ENCODE data around the gene MACF1. TPM values are rescaled to one million over a fixed set of nuclear protein-coding genes. Genes with fewer than 3 reads are reported as not detected.
"Not testable (repeated sequence)": the region's sequence is repeated elsewhere in the genome, so short reads cannot be mapped to it uniquely, and the experiment has no call there.

MACF1 gene
- total RNA-seq, 1 donor = 218 TPM

GRCh38 chr1:39494671-39495410 lies 290.3 kb downstream of the MACF1 start:
- Histone ChIP-seq H3K4me3 (ENCODE audit: low read length) (no peak overlapping the region), H3K9me3 (ENCODE audit: low read depth, low read length) (no peaks in the 10 kb centered on the region), H3K4me1 (ENCODE audit: insufficient read depth, low read length) (peaks cover 8% of the 10 kb centered on the region), H3K27me3 (ENCODE audit: insufficient read depth, low read length) (peaks cover 19% of the 10 kb centered on the region)

GRCh38 chr1:39496520-39496919 lies 292.0 kb downstream of the MACF1 start:
- H3K4me1 ChIP-seq (ENCODE audit: insufficient read depth, low read length); H3K9me3 ChIP-seq (ENCODE audit: low read depth, low read length); H3K4me3 ChIP-seq (ENCODE audit: low read length): not testable (repeated sequence)
- peaks cover 13% of the 10 kb centered on the region for H3K27me3 ChIP-seq (ENCODE audit: insufficient read depth, low read length)

- Histone ChIP-seq H3K27me3 (ENCODE audit: insufficient read depth, low read length) (peaks cover 12% of the 10 kb centered on the region), H3K4me3 (ENCODE audit: low read length) (no peak overlapping the region), H3K9me3 (ENCODE audit: low read depth, low read length) (no peaks in the 10 kb centered on the region), H3K4me1 (ENCODE audit: insufficient read depth, low read length) (no peaks in the 10 kb centered on the region)
Measured at GRCh38 chr1:39497585-39497984, 293.1 kb downstream of the MACF1 start.

GRCh38 chr1:39498096-39498710 lies 293.7 kb downstream of the MACF1 start:
- H3K4me3 ChIP-seq (ENCODE audit: low read length); H3K27me3 ChIP-seq (ENCODE audit: insufficient read depth, low read length); H3K9me3 ChIP-seq (ENCODE audit: low read depth, low read length); H3K4me1 ChIP-seq (ENCODE audit: insufficient read depth, low read length): not testable (repeated sequence)

GRCh38 chr1:39498821-39499220 lies 294.3 kb downstream of the MACF1 start:
- not testable (repeated sequence) for H3K4me3 ChIP-seq (ENCODE audit: low read length); H3K27me3 ChIP-seq (ENCODE audit: insufficient read depth, low read length); H3K4me1 ChIP-seq (ENCODE audit: insufficient read depth, low read length); H3K9me3 ChIP-seq (ENCODE audit: low read depth, low read length)

- no peak overlapping the region for H3K4me3 ChIP-seq (ENCODE audit: low read length)
- H3K9me3 ChIP-seq (ENCODE audit: low read depth, low read length) = no peaks in the 10 kb centered on the region
- H3K27me3 ChIP-seq (ENCODE audit: insufficient read depth, low read length) = no peaks in the 10 kb centered on the region
- no peaks in the 10 kb centered on the region for H3K4me1 ChIP-seq (ENCODE audit: insufficient read depth, low read length)
Measured at GRCh38 chr1:39499668-39500067, 295.2 kb downstream of the MACF1 start.

- Histone ChIP-seq H3K9me3 (ENCODE audit: low read depth, low read length) (no peaks in the 10 kb centered on the region), H3K27me3 (ENCODE audit: insufficient read depth, low read length) (no peaks in the 10 kb centered on the region), H3K4me1 (ENCODE audit: insufficient read depth, low read length) (no peaks in the 10 kb centered on the region), H3K4me3 (ENCODE audit: low read length) (no peak overlapping the region)
Measured at GRCh38 chr1:39500862-39501389, 296.4 kb downstream of the MACF1 start.

- Histone ChIP-seq H3K4me3 (ENCODE audit: low read length) (no peak overlapping the region), H3K9me3 (ENCODE audit: low read depth, low read length) (no peaks in the 10 kb centered on the region), H3K27me3 (ENCODE audit: insufficient read depth, low read length) (no peaks in the 10 kb centered on the region), H3K4me1 (ENCODE audit: insufficient read depth, low read length) (no peaks in the 10 kb centered on the region)
Measured at GRCh38 chr1:39501666-39502065, 297.2 kb downstream of the MACF1 start.

GRCh38 chr1:39504436-39504835 lies 299.9 kb downstream of the MACF1 start:
- not testable (repeated sequence) for H3K4me1 ChIP-seq (ENCODE audit: insufficient read depth, low read length); H3K27me3 ChIP-seq (ENCODE audit: insufficient read depth, low read length); H3K4me3 ChIP-seq (ENCODE audit: low read length); H3K9me3 ChIP-seq (ENCODE audit: low read depth, low read length)

GRCh38 chr1:39505289-39505688 lies 300.8 kb downstream of the MACF1 start:
- H3K9me3 ChIP-seq (ENCODE audit: low read depth, low read length) = no peaks in the 10 kb centered on the region
- H3K4me1 ChIP-seq (ENCODE audit: insufficient read depth, low read length) = peaks cover 12% of the 10 kb centered on the region
- H3K27me3 ChIP-seq (ENCODE audit: insufficient read depth, low read length) = no peaks in the 10 kb centered on the region
- no peak overlapping the region for H3K4me3 ChIP-seq (ENCODE audit: low read length)

GRCh38 chr1:39507230-39507928 lies 302.9 kb downstream of the MACF1 start:
- H3K9me3 ChIP-seq (ENCODE audit: low read depth, low read length) = no peaks in the 10 kb centered on the region
- H3K4me1 ChIP-seq (ENCODE audit: insufficient read depth, low read length) = peaks cover 12% of the 10 kb centered on the region
- no peak overlapping the region for H3K4me3 ChIP-seq (ENCODE audit: low read length)
- no peaks in the 10 kb centered on the region for H3K27me3 ChIP-seq (ENCODE audit: insufficient read depth, low read length)

GRCh38 chr1:39508266-39508665 lies 303.8 kb downstream of the MACF1 start:
- Histone ChIP-seq H3K27me3 (ENCODE audit: insufficient read depth, low read length) (no peaks in the 10 kb centered on the region), H3K4me1 (ENCODE audit: insufficient read depth, low read length) (peaks cover 12% of the 10 kb centered on the region), H3K9me3 (ENCODE audit: low read depth, low read length) (no peaks in the 10 kb centered on the region), H3K4me3 (ENCODE audit: low read length) (no peak overlapping the region)

- no peak overlapping the region for H3K4me3 ChIP-seq (ENCODE audit: low read length)
- peaks cover 12% of the 10 kb centered on the region for H3K4me1 ChIP-seq (ENCODE audit: insufficient read depth, low read length)
- H3K9me3 ChIP-seq (ENCODE audit: low read depth, low read length) = no peaks in the 10 kb centered on the region
- H3K27me3 ChIP-seq (ENCODE audit: insufficient read depth, low read length) = no peaks in the 10 kb centered on the region
Measured at GRCh38 chr1:39508857-39509305, 304.4 kb downstream of the MACF1 start.

GRCh38 chr1:39509360-39510009 lies 305.0 kb downstream of the MACF1 start:
- Histone ChIP-seq H3K4me1 (ENCODE audit: insufficient read depth, low read length) (peaks cover 12% of the 10 kb centered on the region), H3K4me3 (ENCODE audit: low read length) (no peak overlapping the region), H3K9me3 (ENCODE audit: low read depth, low read length) (no peaks in the 10 kb centered on the region), H3K27me3 (ENCODE audit: insufficient read depth, low read length) (no peaks in the 10 kb centered on the region)
